Right lobe of liver (tissue), 4 donors: ENCODE data around the gene UCP2.

Experiments used
- POLR2A ChIP-seq: fragments of 450-650 bp; IDR thresholded peaks from one replicate; pipeline ENCODE4 v1.6.1; 2017; ENCODE audit warnings: antibody characterized with exemption, mild to moderate bottlenecking
- TF ChIP-seq, protein P1 (sequence below), 4 donors: fragments of 200-600 bp in 3 of 4; fragments of 450-650 bp in 1 of 4; IDR thresholded peaks; one replicate each; pipeline versions ENCODE4 v1.5.1 to v1.8.0; 2016 to 2022; ENCODE audit warnings: antibody characterized with exemption in 4 of 4, mild to moderate bottlenecking in 2 of 4
- donor health status: DM: no; HTN: no; CAD: no.
- donor health status: DM: no; HTN: no; CAD: no.
- donor health status: DM: no; HTN: yes; CAD: no.

DNA sequence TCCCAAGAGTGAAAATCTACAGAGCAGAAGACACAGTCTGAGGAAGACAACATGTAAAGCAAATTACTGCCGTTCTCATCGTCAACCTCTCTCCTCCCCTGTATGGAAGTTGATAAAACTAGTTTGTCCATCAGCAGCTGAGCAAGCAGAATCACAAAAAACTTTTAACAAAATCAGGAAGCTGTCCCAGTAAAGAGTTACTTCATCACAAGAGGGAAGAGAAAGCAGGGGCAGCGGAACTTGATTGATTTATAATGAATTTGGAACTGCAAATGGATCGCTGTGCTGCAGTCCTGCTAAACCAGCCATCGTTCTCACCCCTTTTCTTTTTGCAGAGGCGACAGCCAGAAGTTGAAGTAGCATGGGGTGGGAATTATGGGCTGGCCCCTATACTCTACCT is 39.9 kb upstream of the UCP2 start:
- TF ChIP-seq, protein P1, sequence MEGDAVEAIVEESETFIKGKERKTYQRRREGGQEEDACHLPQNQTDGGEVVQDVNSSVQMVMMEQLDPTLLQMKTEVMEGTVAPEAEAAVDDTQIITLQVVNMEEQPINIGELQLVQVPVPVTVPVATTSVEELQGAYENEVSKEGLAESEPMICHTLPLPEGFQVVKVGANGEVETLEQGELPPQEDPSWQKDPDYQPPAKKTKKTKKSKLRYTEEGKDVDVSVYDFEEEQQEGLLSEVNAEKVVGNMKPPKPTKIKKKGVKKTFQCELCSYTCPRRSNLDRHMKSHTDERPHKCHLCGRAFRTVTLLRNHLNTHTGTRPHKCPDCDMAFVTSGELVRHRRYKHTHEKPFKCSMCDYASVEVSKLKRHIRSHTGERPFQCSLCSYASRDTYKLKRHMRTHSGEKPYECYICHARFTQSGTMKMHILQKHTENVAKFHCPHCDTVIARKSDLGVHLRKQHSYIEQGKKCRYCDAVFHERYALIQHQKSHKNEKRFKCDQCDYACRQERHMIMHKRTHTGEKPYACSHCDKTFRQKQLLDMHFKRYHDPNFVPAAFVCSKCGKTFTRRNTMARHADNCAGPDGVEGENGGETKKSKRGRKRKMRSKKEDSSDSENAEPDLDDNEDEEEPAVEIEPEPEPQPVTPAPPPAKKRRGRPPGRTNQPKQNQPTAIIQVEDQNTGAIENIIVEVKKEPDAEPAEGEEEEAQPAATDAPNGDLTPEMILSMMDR (IDR thresholded peaks at IDR 0.05): no peak
- no peak for TF ChIP-seq POLR2A
